GM18909 (cell line): Measurements from ENCODE around the gene MEGF8.

ENCODE experiments used
- ATAC-seq: cut with Tn5 transposase; IDR thresholded peaks from one replicate; pipeline ENCODE4 v1.9.1; 2021; ENCODE audit warnings: mild to moderate bottlenecking; ENCODE audit not compliant: unreplicated experiment, poor library complexity

Gene MEGF8

GRCh38 chr19:42406111-42406510 is 80.7 kb downstream of the MEGF8 start:
- ATAC-seq, result no peak

GRCh38 chr19:42407085-42407815 is 81.8 kb downstream of the MEGF8 start:
- no peak for ATAC-seq

GRCh38 chr19:42407816-42408175 is 82.4 kb downstream of the MEGF8 start:
- no peak for ATAC-seq

- ATAC-seq, result no peak
These were observed 84.0 kb downstream of the MEGF8 start for GRCh38 chr19:42409477-42409876.

GRCh38 chr19:42410371-42410770 is 84.9 kb downstream of the MEGF8 start:
- no peak for ATAC-seq

- no peak for ATAC-seq
These were observed 86.2 kb downstream of the MEGF8 start for GRCh38 chr19:42411581-42412178.

- ATAC-seq, result no peak
These were observed 86.8 kb downstream of the MEGF8 start for GRCh38 chr19:42412227-42412626.

- no peak for ATAC-seq
These were observed 87.2 kb downstream of the MEGF8 start for GRCh38 chr19:42412661-42413076.

- no peak for ATAC-seq
These were observed 93.9 kb downstream of the MEGF8 start for GRCh38 chr19:42419309-42419708.

GRCh38 chr19:42420055-42420544 is 94.7 kb downstream of the MEGF8 start:
- ATAC-seq, result no peak

- no peak for ATAC-seq
These were observed 95.7 kb downstream of the MEGF8 start for GRCh38 chr19:42421101-42421500.

- no peak for ATAC-seq
These were observed 96.2 kb downstream of the MEGF8 start for GRCh38 chr19:42421591-42422031.

- ATAC-seq, result no peak
These were observed 96.9 kb downstream of the MEGF8 start for GRCh38 chr19:42422092-42422900.

GRCh38 chr19:42422901-42423461 is 97.5 kb downstream of the MEGF8 start:
- peak; percentile 39 for ATAC-seq

GRCh38 chr19:42423462-42424344 is 98.3 kb downstream of the MEGF8 start:
- ATAC-seq, result peak; percentile 88

GRCh38 chr19:42424345-42424707 is 98.9 kb downstream of the MEGF8 start:
- ATAC-seq, result no peak

- ATAC-seq, result no peak
These were observed 99.3 kb downstream of the MEGF8 start for GRCh38 chr19:42424712-42425131.

GRCh38 chr19:42426643-42427042 is 101.2 kb downstream of the MEGF8 start:
- no peak for ATAC-seq

GRCh38 chr19:42427313-42427712 is 101.9 kb downstream of the MEGF8 start, which contains the start of gene LIPE:
Gene LIPE (minus strand): TSS chr19:42427388. CDS start chr19:42427149, 239 bp downstream.
- ATAC-seq, result no peak
